ENCODE results near the gene ANGPTL7. TPM values are rescaled to one million over a fixed set of nuclear protein-coding genes. Genes with fewer than 3 reads are reported as not detected.

ANGPTL7 gene
- total RNA-seq, 1 donor from 2014 or later = 0.80 TPM

DNA sequence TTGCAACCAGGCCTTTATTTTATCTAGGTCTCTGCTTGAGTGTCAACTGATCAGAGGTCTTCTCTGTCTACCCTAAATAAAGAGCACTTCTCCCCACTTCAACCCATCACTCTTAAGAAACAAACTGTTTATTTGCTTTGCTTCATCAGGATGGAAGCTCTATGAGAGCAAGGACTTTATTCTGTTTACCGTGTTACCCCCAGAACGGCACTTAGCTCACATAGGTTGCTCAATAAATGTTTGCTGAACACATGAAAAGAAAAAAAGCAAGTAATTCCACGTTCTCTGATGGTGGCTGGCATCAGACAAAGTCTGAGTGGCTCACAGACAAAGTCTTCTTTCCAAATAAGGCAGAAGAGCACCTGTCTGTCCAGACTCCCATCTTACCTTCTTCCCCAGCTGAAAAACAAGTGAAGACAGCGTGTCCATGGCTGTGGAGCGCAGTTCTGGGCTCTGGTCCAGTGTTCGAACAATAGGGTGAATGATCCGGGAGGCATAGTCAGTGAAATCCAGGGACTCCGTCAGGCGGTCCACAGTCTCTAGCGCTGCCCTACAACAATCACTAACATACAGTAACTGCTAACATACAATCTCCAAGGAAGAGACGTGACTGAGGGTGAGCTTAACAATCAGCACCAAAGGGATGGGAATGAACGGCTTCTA is 22.9 kb downstream of the ANGPTL7 start:
- Histone ChIP-seq H3K27ac (no peak overlapping the region), H3K4me3 (no peak overlapping the region), H3K27me3 (ENCODE audit: low read depth) (no peaks in the 10 kb centered on the region), H3K36me3 (peaks cover 97% of the 10 kb centered on the region), H3K4me1 (no peaks in the 10 kb centered on the region), H3K9me3 (no peaks in the 10 kb centered on the region)
- intact Hi-C loops (cut with DNase I) = no loop called here
- DNase-seq = no peak
- TF ChIP-seq, protein P1, sequence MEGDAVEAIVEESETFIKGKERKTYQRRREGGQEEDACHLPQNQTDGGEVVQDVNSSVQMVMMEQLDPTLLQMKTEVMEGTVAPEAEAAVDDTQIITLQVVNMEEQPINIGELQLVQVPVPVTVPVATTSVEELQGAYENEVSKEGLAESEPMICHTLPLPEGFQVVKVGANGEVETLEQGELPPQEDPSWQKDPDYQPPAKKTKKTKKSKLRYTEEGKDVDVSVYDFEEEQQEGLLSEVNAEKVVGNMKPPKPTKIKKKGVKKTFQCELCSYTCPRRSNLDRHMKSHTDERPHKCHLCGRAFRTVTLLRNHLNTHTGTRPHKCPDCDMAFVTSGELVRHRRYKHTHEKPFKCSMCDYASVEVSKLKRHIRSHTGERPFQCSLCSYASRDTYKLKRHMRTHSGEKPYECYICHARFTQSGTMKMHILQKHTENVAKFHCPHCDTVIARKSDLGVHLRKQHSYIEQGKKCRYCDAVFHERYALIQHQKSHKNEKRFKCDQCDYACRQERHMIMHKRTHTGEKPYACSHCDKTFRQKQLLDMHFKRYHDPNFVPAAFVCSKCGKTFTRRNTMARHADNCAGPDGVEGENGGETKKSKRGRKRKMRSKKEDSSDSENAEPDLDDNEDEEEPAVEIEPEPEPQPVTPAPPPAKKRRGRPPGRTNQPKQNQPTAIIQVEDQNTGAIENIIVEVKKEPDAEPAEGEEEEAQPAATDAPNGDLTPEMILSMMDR (IDR thresholded peaks at IDR 0.05) = no peak
- ATAC-seq = no peak

DNA sequence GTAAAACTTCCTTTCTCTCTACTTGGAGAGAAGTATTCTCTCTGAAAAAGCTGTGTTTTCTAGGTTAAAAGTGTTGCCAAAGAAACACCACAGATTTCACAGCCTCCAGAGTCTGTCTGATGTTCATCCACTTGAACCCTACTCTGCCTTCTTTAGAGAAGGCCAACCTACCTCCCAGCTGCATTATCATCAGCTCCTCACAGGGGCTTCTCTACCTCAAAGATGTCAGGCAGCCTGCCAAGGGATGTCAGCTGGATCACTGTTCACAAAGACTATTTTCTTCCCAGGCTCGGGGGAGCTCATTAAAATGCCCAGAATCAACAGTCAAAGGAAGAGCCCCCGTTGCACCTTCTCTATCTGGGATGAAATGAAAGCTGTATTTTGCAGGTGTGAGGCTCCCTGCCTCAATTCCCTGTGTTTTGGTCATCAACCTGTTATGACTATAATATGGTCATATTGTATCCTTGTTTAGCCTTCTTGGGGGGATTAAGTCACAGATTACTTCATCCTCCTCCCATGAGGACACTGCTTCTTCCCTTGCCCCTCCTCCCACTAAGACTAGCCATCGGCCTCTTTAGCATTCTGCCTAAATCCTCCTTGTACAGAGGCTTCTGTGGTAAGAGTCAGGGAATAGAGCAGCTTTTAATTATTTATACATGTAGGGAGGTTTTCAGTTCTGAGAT is 25.7 kb downstream of the ANGPTL7 start:
- intact Hi-C loops (cut with DNase I) = no loop called here
- ATAC-seq = no peak
- TF ChIP-seq, protein P1 (IDR thresholded peaks at IDR 0.05) = no peak
- no peaks in the 10 kb centered on the region for H3K27me3 ChIP-seq (ENCODE audit: low read depth)
- no peak overlapping the region for H3K4me3 ChIP-seq
- no peaks in the 10 kb centered on the region for H3K4me1 ChIP-seq
- no peak for DNase-seq
- no peak overlapping the region for H3K27ac ChIP-seq
- peaks cover 92% of the 10 kb centered on the region for H3K36me3 ChIP-seq
- no peaks in the 10 kb centered on the region for H3K9me3 ChIP-seq

DNA sequence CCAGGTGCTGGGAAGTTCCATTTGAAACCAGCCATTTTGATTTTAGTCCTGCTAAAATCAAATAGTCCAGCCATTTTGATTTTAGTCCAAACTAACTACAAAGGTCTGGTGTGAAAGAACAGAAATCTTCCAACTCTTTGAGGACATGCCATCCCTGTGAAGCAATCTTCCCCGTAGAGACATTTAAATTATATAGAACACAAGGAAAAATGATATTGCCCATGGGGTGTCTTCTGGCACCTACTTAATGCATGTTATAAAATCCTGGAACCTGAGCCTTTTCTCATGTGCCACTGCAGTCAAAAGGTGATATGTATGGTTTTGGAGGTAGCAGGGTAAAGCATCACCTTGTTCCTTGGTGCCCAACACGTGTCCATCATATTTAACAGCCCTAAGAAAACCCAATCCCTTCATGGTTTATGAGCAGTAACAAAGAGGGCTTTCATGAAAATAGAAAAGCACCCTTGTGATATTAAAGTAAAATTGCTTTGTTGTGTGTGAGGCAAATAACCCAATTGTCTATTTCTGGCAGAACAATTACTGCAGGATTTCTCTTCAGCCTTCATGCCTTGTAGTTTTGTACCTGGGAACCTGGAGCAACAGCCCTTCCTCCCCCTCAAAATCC is 26.3 kb downstream of the ANGPTL7 start:
- Histone ChIP-seq H3K27me3 (ENCODE audit: low read depth) (no peaks in the 10 kb centered on the region), H3K9me3 (no peaks in the 10 kb centered on the region), H3K27ac (no peak overlapping the region), H3K4me1 (no peaks in the 10 kb centered on the region), H3K36me3 (peaks cover 92% of the 10 kb centered on the region), H3K4me3 (no peak overlapping the region)
- ATAC-seq = no peak
- TF ChIP-seq, protein P1 (IDR thresholded peaks at IDR 0.05) = no peak
- no peak for DNase-seq
- intact Hi-C loops (cut with DNase I) = no loop called here

DNA sequence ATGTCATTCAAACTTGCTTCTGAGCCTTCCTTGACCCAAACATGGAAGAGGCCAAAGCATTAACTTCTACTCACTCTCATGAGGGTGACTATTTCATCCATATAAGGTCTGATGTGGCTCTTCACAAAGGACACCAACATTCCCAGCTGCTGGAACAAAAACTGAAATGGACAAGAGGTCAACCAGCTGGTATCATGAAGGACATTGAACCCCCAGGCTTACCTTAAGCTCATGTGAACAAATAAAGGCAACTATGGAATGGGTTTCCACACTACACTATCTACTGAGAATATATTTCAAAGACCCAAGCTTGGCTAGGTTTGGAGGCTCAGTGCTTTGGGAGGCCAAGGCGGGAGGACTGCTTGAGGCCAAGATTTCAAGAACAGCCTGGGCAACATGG is 26.9 kb downstream of the ANGPTL7 start:
- ATAC-seq (no peak), DNase-seq (no peak)
- H3K9me3 ChIP-seq = no peaks in the 10 kb centered on the region
- no peaks in the 10 kb centered on the region for H3K27me3 ChIP-seq (ENCODE audit: low read depth)
- intact Hi-C loops (cut with DNase I) = no loop called here
- no peak overlapping the region for H3K4me3 ChIP-seq
- H3K4me1 ChIP-seq = no peaks in the 10 kb centered on the region
- TF ChIP-seq, protein P1 (IDR thresholded peaks at IDR 0.05) = no peak
- H3K27ac ChIP-seq = no peak overlapping the region
- H3K36me3 ChIP-seq = peaks cover 91% of the 10 kb centered on the region

DNA sequence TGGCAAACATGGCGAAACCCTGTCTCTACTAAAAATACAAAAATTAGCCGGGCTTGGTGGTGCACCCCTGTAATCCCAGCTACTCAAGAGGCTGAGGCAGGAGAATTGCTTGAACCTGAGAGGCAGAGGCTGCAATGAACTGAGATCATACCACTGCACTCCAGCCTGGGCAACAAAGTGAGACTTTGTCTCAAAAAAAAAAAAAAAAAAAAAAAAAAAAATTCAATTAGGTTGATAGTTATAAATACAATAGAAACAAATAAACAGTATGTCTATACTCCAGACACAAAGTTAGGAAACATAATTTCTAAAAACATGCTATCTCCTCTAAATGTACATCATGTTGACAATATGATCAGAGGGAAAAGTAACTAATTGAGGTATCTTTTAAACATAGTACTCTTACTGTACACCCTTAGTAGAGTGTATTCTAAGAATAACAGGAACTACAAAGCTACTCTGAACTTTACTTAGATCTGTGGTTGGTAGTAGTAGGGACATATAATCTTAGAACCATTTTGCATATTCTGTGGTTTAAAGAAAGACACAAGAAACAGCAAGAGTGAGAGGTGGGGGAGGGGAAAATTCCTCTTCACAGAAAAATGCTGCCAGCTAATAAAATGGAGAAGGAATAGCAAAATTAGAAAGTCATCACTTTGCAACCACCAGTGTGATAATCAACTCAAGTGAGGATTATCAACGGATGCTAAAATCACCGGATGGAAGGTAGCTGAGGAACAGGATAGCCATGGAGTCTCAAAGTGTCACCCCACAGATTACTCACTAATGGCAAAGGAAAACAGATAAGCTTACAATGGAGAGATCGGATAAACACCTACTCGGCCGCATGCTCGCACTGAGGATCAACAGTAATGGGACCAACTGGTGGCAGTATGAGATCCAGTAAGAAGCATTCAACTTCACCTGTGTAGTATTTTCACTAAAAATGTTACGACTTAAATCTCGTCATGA is 38.2 kb downstream of the ANGPTL7 start:
- intact Hi-C loops (cut with DNase I) = no loop called here
- Histone ChIP-seq H3K4me3 (no peak overlapping the region), H3K27me3 (ENCODE audit: low read depth) (no peaks in the 10 kb centered on the region), H3K36me3 (peaks cover 89% of the 10 kb centered on the region), H3K9me3 (no peaks in the 10 kb centered on the region), H3K4me1 (no peaks in the 10 kb centered on the region), H3K27ac (no peak overlapping the region)
- ATAC-seq = no peak
- no peak for DNase-seq
- TF ChIP-seq, protein P1 (IDR thresholded peaks at IDR 0.05) = no peak

All from lower lobe of right lung (tissue), 2 donors.